Measurements from ENCODE around the gene ZNF324B. TPM values are rescaled to one million over a fixed set of nuclear protein-coding genes. Genes with fewer than 3 reads are reported as not detected.

The ZNF324B gene
- total RNA-seq, 2 donors from 2014 or later, result 2.7 to 6.9 TPM

DNA sequence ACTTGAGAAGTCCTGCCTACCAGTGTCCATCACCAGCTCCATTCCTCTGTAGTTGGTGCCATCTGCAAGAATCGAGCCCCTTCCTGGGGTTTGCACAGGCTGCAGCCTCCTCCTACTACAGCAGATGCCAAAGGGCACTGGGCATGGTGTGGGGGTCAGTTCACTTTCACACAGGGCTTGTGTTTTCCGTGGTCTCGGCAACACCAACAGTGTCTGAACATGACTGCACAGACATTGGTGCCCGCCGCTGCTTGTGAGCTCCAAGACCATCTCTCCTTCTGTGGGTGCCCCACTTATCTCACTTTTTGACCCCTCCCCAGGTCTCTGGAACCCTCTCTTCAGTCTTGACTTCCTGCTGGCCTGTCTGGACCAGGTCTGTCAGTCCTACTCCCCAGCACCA, 40.0 kb downstream of the ZNF324B start:
- Histone ChIP-seq H3K36me3 (no peaks in the 10 kb centered on the region), H3K9me3 (no peaks in the 10 kb centered on the region), H3K4me1 (no peaks in the 10 kb centered on the region), H3K27ac (no peak overlapping the region), H3K27me3 (no peaks in the 10 kb centered on the region), H3K4me3 (no peak overlapping the region)
- no peak for DNase-seq (ENCODE audit: low spot score)
- TF ChIP-seq, protein P1, sequence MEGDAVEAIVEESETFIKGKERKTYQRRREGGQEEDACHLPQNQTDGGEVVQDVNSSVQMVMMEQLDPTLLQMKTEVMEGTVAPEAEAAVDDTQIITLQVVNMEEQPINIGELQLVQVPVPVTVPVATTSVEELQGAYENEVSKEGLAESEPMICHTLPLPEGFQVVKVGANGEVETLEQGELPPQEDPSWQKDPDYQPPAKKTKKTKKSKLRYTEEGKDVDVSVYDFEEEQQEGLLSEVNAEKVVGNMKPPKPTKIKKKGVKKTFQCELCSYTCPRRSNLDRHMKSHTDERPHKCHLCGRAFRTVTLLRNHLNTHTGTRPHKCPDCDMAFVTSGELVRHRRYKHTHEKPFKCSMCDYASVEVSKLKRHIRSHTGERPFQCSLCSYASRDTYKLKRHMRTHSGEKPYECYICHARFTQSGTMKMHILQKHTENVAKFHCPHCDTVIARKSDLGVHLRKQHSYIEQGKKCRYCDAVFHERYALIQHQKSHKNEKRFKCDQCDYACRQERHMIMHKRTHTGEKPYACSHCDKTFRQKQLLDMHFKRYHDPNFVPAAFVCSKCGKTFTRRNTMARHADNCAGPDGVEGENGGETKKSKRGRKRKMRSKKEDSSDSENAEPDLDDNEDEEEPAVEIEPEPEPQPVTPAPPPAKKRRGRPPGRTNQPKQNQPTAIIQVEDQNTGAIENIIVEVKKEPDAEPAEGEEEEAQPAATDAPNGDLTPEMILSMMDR (IDR thresholded peaks at IDR 0.05), result no peak

DNA sequence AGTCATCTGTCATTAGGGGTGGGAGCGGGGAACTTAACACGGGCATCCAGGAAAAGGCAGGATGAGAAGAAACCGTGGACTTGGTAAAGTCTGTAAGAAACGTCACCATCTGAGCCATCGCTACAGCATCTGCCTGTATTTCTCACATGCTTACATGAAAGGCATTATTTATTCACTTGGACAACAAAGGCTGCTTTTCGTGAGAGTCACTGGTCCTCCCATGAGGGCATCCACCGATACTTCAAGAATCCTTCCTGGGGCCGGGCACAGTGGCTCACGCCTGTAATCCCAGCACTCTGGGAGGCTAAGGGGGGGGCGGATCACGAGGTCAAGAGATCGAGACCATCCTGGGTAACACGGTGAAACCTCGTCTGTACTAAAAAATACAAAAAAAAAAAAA, 40.8 kb downstream of the ZNF324B start:
- TF ChIP-seq, protein P1 (IDR thresholded peaks at IDR 0.05), result no peak
- Histone ChIP-seq H3K36me3 (no peaks in the 10 kb centered on the region), H3K27me3 (no peaks in the 10 kb centered on the region)

DNA sequence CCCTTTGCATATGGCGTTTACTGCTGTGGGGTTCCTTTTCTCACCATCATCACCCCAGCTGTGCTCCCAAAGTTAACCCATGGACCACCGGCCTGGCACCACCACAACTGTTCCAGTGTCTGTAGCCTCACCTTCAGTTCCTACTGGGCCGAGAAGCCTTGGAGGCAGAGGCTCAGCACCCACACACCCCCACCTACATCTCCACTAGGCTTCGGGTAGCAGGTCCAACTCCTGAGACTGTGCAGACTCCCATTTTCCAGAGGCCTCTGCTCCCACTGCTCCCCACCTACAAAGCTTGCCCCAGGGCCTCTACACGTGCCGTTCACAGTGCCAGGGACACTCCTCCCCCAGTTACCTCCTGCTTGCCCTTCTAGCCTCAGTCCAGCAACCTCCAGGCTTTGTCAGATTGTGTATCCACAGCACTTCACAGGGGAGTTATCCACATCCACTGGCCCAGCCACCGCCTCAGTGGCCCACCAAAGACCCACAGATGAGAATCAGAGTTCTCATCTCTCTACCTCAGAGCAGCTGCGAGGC, 46.3 kb downstream of the ZNF324B start:
- no peak overlapping the region for H3K4me3 ChIP-seq
- H3K36me3 ChIP-seq, result no peaks in the 10 kb centered on the region
- no peaks in the 10 kb centered on the region for H3K27me3 ChIP-seq
- TF ChIP-seq, protein P1 (IDR thresholded peaks at IDR 0.05), result no peak
- H3K9me3 ChIP-seq, result no peaks in the 10 kb centered on the region
- no peak overlapping the region for H3K27ac ChIP-seq
- no peak for DNase-seq (ENCODE audit: low spot score)
- peaks cover 0 to 29% of the 10 kb centered on the region in 2 donors for H3K4me1 ChIP-seq

More for the DNA sequence above, 40.8 kb downstream of the ZNF324B start:
- Histone ChIP-seq H3K4me1 (no peaks in the 10 kb centered on the region), H3K9me3 (no peaks in the 10 kb centered on the region), H3K4me3 (no peak overlapping the region), H3K27ac (no peak overlapping the region)
- no peak for DNase-seq (ENCODE audit: low spot score)

DNA sequence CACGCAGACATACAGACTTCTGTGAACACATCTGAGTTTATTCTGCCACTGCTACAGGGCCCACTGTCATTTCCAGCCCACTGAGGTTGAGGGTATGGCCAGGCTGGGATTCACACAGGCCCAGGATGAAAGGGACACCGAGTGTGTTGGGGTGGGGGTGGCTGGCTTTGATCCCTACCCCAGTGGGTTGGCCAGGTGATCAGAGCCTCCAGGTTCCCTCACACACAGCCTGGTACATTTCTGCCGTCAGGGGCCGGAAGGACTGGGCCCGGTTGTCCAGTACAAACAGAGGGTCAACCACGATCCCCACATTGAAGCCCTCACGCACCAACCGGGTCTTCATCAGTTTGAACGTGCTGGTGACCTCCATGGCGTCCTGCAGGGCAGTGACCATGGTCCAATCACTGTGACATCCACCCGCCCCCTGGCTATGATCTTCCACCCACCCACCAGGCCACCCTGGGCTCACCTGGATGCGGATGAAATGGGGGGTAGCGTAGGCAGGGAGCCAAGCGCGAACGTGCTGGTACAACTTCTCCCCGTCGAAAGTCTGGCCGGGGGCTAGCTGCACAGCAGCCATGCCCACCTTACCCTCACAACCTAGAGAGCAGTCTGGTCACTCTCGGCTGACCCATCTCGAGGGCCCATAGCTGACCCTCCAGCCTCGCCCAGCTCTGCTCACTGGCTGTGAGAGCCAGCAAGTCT, 47.0 kb downstream of the ZNF324B start:
- Histone ChIP-seq H3K27me3 (no peaks in the 10 kb centered on the region), H3K27ac (peak overlapping the region; percentile 78 to 89), H3K4me3 (peak overlapping the region; percentile 58 to 65), H3K9me3 (no peaks in the 10 kb centered on the region), H3K36me3 (no peaks in the 10 kb centered on the region), H3K4me1 (peaks cover 0 to 29% of the 10 kb centered on the region in 2 donors)
- TF ChIP-seq, protein P1 (IDR thresholded peaks at IDR 0.05), result no peak
- DNase-seq (ENCODE audit: low spot score), result no peak

DNA sequence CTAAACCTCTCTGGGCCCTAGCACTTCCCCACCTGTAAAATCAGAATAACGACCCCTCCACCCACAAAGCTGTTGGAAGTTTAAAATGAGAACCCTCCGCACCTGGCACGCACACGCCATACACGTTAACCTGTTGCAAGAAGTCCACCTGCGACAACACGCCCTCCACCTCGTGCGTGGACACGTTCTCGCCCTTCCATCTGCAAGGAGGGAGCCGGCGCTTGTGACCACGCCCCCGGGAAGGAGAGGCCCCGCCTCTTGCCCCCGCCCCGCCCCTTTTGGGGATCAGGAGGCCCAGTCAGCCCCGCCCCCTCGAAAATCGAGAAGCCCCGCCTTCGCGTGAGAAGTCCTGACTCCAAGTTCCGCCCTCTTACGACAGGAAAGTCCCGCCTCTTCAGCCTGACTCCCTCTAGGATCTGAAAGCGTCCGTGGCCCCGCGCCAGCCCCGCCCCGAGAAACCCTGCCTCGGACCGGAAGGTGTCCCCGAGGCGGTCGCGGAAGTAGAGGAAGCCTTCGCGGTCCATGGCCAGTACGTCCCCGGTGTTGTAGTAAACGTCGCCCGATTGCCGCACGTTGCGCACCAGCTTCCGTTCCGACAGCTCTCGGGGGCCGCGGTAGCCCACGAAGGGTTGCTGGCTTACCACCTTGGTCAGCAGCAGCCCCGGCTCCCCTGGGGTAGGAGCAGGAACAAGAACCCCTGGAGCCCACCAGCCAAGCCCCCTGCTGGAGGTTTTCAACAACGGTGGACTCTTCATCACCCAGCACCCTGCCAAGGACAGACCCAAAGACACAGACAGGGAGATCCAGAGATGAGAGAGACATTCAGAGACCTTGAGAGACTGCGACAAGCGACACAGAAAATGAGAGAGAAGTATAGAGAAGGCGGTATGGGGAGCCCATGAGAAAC, 47.9 kb downstream of the ZNF324B start:
- Histone ChIP-seq H3K9me3 (no peaks in the 10 kb centered on the region), H3K36me3 (no peaks in the 10 kb centered on the region), H3K27me3 (no peaks in the 10 kb centered on the region), H3K4me1 (peaks cover 0 to 29% of the 10 kb centered on the region in 2 donors), H3K27ac (peak overlapping the region; percentile 78 to 89), H3K4me3 (peak overlapping the region; percentile 58 to 65)
- TF ChIP-seq, protein P1 (IDR thresholded peaks at IDR 0.05), result peak; percentile 26 to 45
- DNase-seq (ENCODE audit: low spot score), result peak; percentile 99
